IPS DF 6.9 (cell line): ENCODE data around the gene ATG2B.

Experiments
- DNase-seq: peaks from one replicate; pipeline ENCODE4 v3.0.0-alpha.2; 2013; ENCODE audit warnings: low read depth, low spot score
- H3K27ac ChIP-seq: one replicate; pipeline ENCODE4 v1.5.1; 2013; ENCODE audit warnings: low read length, control low read depth
- H3K27me3 ChIP-seq: 2 replicates; pipeline ENCODE4 v1.6.1; 2013; ENCODE audit warnings: mild to moderate bottlenecking, low read length; ENCODE audit not compliant: control insufficient read depth, insufficient read depth
- H3K36me3 ChIP-seq: 2 replicates; pipeline ENCODE4 v1.6.1; 2013; ENCODE audit warnings: low read length; ENCODE audit not compliant: control insufficient read depth, insufficient read depth
- H3K4me1 ChIP-seq: 2 replicates; pipeline ENCODE4 v1.6.1; 2013; ENCODE audit warnings: low read length; ENCODE audit not compliant: control insufficient read depth, insufficient read depth
- H3K4me3 ChIP-seq: 2 replicates; pipeline ENCODE4 v1.5.1; 2013; ENCODE audit warnings: mild to moderate bottlenecking, low read length
- H3K9me3 ChIP-seq: 2 replicates; pipeline ENCODE4 v1.6.1; 2013; ENCODE audit warnings: low read length, inconsistent platforms; ENCODE audit not compliant: control insufficient read depth, insufficient read depth
- WGBS: extraction: QIAGEN DNeasy Blood & Tissue Kit; methylation state at CpG from one replicate; pipeline ENCODE4 v1.1.7; 2013; ENCODE audit warnings: mixed read lengths, missing lambda C conversion rate; ENCODE audit not compliant: insufficient read length, insufficient coverage; 5-methylcytosine and 5-hydroxymethylcytosine counted together

ATG2B gene

DNA sequence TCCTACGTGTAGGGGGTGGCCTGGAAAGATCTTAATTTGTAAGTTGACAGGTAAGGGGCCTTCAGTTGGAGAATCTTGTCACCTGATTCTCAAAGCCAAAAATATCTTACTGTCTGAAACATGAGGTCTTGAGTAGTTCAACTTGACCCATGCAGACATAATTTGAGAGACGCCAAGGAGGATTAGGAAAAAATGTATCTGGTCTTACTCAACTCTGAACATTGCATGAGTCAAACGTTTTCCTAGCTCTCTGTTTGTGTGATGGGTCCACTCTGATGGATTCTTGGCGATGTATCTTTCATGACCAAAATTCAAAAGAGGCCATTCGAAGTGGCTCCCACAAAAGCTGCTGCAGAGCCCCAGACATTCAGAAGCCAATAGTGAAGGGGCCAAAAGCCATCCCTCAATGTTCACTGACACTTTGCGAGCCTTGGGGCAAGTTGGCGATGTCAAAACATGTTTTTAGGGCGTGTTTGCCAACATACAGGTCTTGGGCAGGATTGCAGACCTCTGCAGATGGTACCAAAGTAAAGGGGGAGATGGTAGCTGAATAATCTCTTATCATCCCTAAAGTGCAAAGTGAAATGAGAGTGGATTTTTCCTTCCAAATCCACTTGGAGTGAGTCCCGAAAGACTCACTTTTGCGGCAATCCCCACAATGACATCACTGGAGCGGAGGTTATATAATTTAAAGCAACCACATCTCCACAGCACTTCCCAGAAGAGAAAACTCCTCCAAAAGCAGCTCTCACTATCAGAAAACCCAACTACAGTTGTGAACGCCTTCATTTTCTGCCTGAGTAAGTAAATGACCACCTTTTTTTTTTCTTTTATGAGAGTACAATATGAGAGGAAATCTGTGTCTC is 107.4 kb downstream of the ATG2B start, which contains the start of gene BDKRB1:
Gene BDKRB1 (plus strand): TSS at position 710 of the 866 bp plus-strand sequence. CDS start 7,473 bp downstream, outside the sequence.
- Histone ChIP-seq H3K27me3 (no peaks in the 10 kb centered on the region), H3K4me1 (no peaks in the 10 kb centered on the region; the same call in 1 of the 2 replicates), H3K36me3 (no peaks in the 10 kb centered on the region), H3K27ac (no peak within 1 kb of the TSS), H3K4me3 (no peak within 1 kb of the TSS), H3K9me3 (no peaks in the 10 kb centered on the region)
- no peak for DNase-seq
- WGBS, result no CpG with 5 or more reads among the region's 12 CpGs

DNA sequence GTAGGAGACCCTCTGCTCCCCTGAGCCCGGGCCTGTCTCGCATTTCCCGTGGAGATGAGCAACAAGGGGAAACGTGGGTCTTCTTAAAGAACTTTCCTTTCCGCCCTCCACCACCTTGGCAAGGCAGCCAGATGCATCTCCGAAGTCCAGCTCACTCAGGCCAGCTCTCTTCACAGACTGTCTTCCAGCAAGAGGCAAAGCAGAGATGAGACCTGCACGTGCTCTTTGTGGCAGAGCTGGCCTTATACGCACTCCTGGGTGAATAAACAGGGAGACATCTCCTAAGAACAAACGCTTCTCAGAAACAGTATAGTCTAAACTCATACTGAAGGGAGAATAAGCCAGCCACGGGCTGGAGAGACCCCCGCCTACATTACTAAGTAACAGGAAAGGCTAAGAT is 108.5 kb downstream of the ATG2B start:
- DNase-seq, result no peak
- Histone ChIP-seq H3K9me3 (no peaks in the 10 kb centered on the region), H3K27me3 (no peaks in the 10 kb centered on the region), H3K36me3 (no peaks in the 10 kb centered on the region), H3K4me1 (no peaks in the 10 kb centered on the region; the same call in 1 of the 2 replicates), H3K4me3 (no peak overlapping the region), H3K27ac (no peak overlapping the region)
- WGBS, result no CpG with 5 or more reads among the region's 11 CpGs

DNA sequence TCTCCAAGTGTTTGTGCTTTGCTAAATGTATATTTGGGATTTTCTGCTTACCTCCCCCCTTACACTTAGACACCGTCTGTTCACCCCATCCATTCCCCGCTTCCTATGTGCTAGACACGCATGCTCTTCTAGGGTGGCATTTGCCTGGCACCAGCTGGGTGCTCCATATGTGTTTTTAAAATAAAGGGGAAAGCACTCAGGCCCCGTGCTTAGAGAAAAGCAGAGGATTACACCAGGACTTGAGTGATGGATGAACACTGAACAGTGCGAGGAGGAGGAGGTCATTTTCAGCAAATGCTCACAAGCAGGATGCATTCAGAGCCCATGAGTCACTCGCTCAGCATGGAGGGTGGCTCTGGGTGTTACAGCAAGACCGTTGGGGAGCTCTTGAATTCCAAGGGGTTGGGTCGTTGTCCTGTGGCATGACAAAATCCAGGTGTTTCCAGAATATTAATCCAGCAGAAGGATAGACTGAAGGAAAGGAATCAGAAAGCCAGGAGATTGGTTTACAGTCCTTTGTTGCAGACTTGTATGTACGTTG is 110.1 kb downstream of the ATG2B start:
- no peaks in the 10 kb centered on the region; the same call in 1 of the 2 replicates for H3K4me1 ChIP-seq
- H3K4me3 ChIP-seq, result no peak overlapping the region
- DNase-seq, result no peak
- WGBS, result no CpG with 5 or more reads among the region's 9 CpGs
- H3K9me3 ChIP-seq, result no peaks in the 10 kb centered on the region
- no peak overlapping the region for H3K27ac ChIP-seq
- H3K27me3 ChIP-seq, result no peaks in the 10 kb centered on the region
- no peaks in the 10 kb centered on the region for H3K36me3 ChIP-seq

DNA sequence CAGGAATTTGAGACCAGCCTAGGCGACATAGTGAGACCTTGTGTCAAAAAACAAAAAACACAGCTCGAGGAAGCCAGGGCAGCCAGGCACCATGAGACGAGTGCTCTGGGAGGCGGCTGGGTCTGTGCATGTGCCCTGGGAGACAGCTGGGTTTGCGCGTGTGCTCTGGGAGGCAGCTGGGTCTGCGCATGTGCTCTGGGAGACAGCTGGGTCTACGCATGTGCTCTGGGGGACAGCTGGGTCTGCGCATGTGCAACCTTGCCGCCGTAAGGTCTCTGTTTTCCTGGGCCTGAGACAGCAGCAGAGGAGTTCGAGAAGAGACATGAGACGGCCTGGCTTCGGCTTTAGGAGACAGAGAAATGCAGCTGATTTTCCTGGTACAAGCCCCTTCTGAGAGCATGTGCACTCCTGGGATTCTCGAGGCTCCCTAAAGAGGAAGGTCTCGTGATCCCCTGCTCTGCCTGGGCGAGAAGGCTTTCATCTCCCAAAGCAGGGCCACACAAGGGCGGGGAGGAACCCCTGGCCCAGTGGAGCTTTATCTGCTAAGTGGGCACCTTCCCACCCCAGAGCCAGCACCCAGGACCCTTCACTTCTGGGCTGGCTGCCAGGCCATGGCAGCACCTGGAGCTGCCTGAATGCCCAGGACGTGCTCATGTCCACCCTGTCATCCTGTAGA is 110.7 kb downstream of the ATG2B start:
- no peaks in the 10 kb centered on the region for H3K27me3 ChIP-seq
- H3K27ac ChIP-seq, result no peak overlapping the region
- H3K4me3 ChIP-seq, result no peak overlapping the region
- no peaks in the 10 kb centered on the region; the same call in 1 of the 2 replicates for H3K4me1 ChIP-seq
- H3K36me3 ChIP-seq, result no peaks in the 10 kb centered on the region
- WGBS, result no CpG with 5 or more reads among the region's 19 CpGs
- DNase-seq, result no peak
- no peaks in the 10 kb centered on the region for H3K9me3 ChIP-seq

DNA sequence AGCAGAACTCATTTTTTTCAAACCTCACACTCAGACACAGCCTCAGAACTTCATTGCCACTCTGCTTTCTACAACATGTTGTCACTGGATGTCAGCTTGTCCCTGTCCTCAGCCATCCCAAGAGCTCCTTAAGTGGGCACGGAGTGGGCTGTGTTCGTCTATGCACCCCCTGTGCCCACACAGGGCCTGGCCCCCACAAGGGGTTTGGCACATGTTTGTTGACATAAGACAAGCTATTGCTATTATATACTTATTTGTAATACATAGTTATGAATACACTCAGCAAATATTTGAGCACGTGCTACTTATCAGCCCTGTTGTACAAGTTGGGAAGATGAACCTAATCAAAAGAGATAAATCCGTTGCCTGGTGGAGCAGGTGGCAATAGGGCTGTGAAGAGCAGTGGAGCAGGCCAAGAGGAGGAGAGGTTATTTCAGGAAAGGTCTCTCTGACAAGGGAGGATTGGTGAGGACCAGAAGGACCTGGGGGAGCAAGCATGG is 111.4 kb downstream of the ATG2B start:
- Histone ChIP-seq H3K27ac (no peak overlapping the region), H3K4me3 (no peak overlapping the region), H3K9me3 (no peaks in the 10 kb centered on the region), H3K4me1 (no peaks in the 10 kb centered on the region; the same call in 1 of the 2 replicates), H3K27me3 (no peaks in the 10 kb centered on the region), H3K36me3 (no peaks in the 10 kb centered on the region)
- DNase-seq, result no peak
- no CpG with 5 or more reads among the region's 4 CpGs for WGBS

DNA sequence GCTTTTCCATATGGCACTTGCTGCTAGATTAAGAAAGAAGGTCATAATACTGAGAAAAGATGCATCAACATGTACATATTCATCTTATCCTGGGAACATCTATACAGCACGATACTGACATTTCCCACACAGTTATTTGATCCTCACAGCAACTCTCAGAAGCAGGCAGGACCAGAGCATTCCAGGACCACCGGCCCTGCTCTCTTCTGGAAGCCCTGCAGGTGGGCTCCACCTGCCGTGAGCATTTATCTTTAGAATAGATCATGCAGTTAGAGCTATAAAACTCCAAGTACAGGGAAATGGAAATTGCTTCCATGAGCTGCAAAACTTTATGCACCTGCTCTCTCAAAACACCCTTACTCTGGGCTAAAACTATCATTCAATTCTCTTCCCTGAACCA is 112.7 kb downstream of the ATG2B start:
- DNase-seq, result no peak
- Histone ChIP-seq H3K4me1 (no peaks in the 10 kb centered on the region; the same call in 1 of the 2 replicates), H3K36me3 (no peaks in the 10 kb centered on the region), H3K27ac (no peak overlapping the region), H3K4me3 (no peak overlapping the region), H3K27me3 (no peaks in the 10 kb centered on the region), H3K9me3 (no peaks in the 10 kb centered on the region)
- WGBS, result no CpG with 5 or more reads among the region's 3 CpGs

DNA sequence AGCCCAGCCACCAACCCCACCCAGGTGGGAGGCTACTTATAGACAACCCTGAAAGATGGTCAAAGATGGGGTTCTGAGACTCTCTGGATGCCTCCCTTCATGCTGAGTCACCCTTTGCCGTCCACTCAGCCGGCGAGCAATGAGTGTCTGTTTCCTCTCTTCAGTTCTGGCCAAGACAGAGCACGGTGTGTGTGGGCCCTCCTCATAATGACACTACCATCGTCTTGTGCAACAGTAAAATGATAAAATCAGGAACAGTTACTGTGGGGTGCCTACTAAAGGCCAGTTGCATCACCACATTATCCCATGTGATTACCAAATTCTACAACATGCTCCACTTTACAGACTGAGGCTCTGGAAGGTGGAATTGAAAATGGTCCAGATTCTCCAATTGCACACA is 114.1 kb downstream of the ATG2B start:
- Histone ChIP-seq H3K4me3 (no peak overlapping the region), H3K36me3 (no peaks in the 10 kb centered on the region), H3K9me3 (no peaks in the 10 kb centered on the region), H3K27me3 (no peaks in the 10 kb centered on the region), H3K4me1 (no peaks in the 10 kb centered on the region; the same call in 1 of the 2 replicates), H3K27ac (no peak overlapping the region)
- DNase-seq, result no peak
- WGBS, result no CpG with 5 or more reads among the region's 5 CpGs

DNA sequence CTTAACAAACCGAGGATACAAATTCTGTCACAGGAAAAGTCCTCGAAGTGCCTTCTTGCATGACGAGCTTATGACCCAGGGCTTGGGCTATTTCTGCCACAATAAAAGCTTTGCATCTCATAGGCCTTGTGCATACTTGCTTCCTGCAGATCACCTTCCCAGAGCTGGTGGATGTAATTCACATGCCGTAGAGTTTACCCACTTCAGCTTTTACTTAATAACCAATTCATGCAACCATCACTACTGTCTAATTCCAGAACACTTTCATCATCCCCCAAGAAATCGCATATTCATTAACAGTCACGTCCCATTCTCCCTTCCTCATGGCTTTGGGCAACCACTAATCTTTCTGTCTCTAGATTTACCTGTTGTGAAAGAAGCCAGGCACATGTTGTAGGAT is 116.1 kb downstream of the ATG2B start:
- H3K36me3 ChIP-seq, result no peaks in the 10 kb centered on the region
- H3K9me3 ChIP-seq, result no peaks in the 10 kb centered on the region
- H3K27me3 ChIP-seq, result no peaks in the 10 kb centered on the region
- H3K4me1 ChIP-seq, result no peaks in the 10 kb centered on the region; the same call in 1 of the 2 replicates
- H3K4me3 ChIP-seq, result no peak overlapping the region
- DNase-seq, result no peak
- WGBS, result no CpG with 5 or more reads among the region's 6 CpGs
- no peak overlapping the region for H3K27ac ChIP-seq

DNA sequence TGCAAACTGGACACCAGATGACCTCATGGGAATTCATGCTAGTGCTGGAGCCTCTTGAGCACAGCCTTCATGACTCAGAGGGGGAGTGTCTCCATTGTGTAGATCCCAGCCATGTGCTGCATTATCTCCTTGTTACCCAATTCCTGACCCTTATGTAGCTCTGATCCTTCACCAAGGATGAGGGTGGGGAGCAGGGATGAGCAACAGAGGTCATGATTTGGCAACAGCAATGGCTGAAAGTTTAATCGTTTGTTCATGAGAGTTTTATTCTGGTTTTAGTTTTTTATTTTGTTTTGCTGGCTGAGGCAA is 116.6 kb downstream of the ATG2B start:
- no peaks in the 10 kb centered on the region for H3K27me3 ChIP-seq
- H3K4me1 ChIP-seq, result no peaks in the 10 kb centered on the region; the same call in 1 of the 2 replicates
- no CpG with 5 or more reads among the region's 1 CpG for WGBS
- H3K27ac ChIP-seq, result no peak overlapping the region
- no peak overlapping the region for H3K4me3 ChIP-seq
- H3K9me3 ChIP-seq, result no peaks in the 10 kb centered on the region
- DNase-seq, result no peak
- no peaks in the 10 kb centered on the region for H3K36me3 ChIP-seq

DNA sequence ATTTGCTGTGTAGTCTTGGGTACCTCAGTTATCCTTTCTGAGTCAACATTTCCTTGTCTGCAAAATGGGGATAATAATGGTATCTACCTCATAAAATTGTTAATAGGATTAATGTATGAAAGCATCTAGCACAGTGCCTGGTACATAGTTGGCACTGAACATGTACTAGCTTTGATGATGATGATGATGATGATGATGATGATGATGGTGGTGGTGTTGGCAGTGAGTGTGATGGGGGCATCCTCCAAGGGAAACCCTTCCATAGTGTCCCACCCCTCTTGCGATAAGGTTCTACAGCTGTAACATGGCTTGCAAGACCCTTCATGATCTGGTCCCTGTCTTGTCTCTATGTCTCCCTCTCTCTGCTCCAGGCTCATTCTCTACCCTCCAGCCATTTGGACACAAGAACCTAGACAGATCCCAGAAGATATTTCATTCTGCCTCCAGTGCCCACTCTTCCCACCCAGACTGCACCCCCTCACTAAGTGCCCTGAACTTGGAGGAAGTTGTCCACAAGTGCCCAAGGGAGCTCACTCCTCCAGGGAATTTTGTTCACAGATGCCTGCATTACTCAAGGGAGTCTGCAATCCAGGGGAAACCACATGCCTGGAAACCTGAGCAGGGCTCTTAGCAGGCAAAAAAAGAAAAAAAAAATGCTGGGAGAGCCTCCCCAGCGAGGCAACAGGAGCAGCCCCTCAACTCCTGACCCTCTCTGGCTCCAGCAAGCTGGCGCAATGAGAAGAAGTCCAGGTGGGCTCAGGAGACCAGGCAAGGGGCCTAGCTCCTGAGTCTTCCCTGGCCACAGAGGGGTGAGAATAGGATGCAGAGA is 117.2 kb downstream of the ATG2B start:
- WGBS, result no CpG with 5 or more reads among the region's 3 CpGs
- H3K36me3 ChIP-seq, result peaks cover 2% of the 10 kb centered on the region; the same call in 1 of the 2 replicates

More for the DNA sequence above, 117.2 kb downstream of the ATG2B start:
- no peak overlapping the region for H3K27ac ChIP-seq
- DNase-seq, result no peak
- no peaks in the 10 kb centered on the region for H3K9me3 ChIP-seq
- no peaks in the 10 kb centered on the region for H3K27me3 ChIP-seq
- no peak overlapping the region for H3K4me3 ChIP-seq
- no peaks in the 10 kb centered on the region; the same call in 1 of the 2 replicates for H3K4me1 ChIP-seq
